ENCODE data around the gene SOAT2.

- TF ChIP-seq CTCF (IDR thresholded peaks at IDR 0.05) (no peak), POLR2A (IDR thresholded peaks at IDR 0.05) (no peak)
These were observed 40.1 kb upstream of the SOAT2 start for GRCh38 chr12:53062977-53063707.

Measured in uterus (tissue), 2 donors.